ENCODE data around the gene BTG4.

BTG4 gene

DNA sequence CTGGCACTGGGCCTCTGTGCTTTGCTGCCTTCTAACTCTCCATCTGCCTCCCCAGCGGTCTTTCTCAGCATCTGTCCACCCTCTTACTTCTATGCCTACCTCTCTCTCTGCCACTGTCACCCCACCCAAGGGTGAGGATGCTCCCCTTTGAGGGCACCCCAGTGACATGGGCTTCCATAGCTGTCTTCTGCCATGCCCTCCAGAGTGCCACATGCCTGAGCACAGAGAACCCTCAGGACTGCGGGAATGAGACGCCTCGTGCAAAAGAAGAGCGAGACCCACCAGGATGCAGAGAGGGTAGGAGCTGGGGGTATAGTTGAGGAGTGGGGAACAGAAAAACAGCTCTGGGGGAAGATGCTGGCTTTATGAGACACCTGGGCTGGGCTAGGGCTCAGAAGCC lies 64.3 kb downstream of the BTG4 start:
- Histone ChIP-seq H3K36me3 (ENCODE audit: insufficient read depth, low read length) (no peaks in the 10 kb centered on the region), H2AFZ (ENCODE audit: low read length, unreplicated experiment) (no peak overlapping the region), H3K79me2 (ENCODE audit: control insufficient read depth, insufficient read depth, low read length, unreplicated experiment) (no peaks in the 10 kb centered on the region), H3K27ac (ENCODE audit: low read depth, low read length) (no peak overlapping the region), H3K4me1 (ENCODE audit: control insufficient read depth, insufficient read depth, low read length, unreplicated experiment) (no peaks in the 10 kb centered on the region), H3K4me3 (ENCODE audit: low read depth, low read length) (no peak overlapping the region), H3K27me3 (ENCODE audit: insufficient read depth, low read length) (no peaks in the 10 kb centered on the region)

- H3K4me1 ChIP-seq (ENCODE audit: control insufficient read depth, insufficient read depth, low read length, unreplicated experiment) = no peaks in the 10 kb centered on the region
- H3K36me3 ChIP-seq (ENCODE audit: insufficient read depth, low read length) = no peaks in the 10 kb centered on the region
- no peak overlapping the region for H3K4me3 ChIP-seq (ENCODE audit: low read depth, low read length)
These were observed 65.1 kb downstream of the BTG4 start for GRCh38 chr11:111447112-111447471.

DNA sequence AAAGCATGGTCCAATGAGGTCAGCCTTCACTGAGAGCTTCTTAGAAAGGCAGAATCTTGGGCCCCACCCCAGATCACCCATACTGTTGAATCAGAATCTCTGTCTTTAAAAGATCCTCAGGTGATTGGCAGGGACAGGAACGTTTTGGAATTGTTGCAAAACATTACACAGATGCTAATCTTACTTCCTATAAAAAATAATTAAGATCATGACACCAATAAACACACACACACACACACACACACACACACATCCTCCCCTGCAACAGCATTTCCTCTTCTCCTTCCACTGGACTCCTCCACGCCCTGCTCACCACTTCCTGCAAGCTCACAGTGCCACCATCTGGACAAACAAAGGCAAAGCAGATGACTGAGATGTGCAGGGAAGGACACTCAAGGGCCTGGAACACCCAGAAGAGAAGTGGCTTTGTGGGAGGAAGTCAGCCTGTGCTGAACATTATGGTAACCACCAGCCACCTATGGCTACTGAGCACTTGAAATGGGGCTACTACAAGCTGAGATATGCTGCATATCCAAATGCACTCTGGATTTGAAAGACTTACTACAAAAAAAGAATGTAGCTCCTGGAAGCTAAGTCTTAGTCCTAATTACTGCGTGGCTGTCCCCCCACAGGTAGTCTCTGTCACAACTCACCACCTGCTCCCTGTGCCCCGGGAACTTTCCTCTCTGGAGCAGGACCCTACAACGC lies 65.6 kb downstream of the BTG4 start:
- Histone ChIP-seq H3K4me3 (ENCODE audit: low read depth, low read length) (no peak overlapping the region), H2AFZ (ENCODE audit: low read length, unreplicated experiment) (peak overlapping the region; percentile 8), H3K4me1 (ENCODE audit: control insufficient read depth, insufficient read depth, low read length, unreplicated experiment) (no peaks in the 10 kb centered on the region), H3K79me2 (ENCODE audit: control insufficient read depth, insufficient read depth, low read length, unreplicated experiment) (no peaks in the 10 kb centered on the region), H3K27ac (ENCODE audit: low read depth, low read length) (no peak overlapping the region), H3K36me3 (ENCODE audit: insufficient read depth, low read length) (no peaks in the 10 kb centered on the region), H3K27me3 (ENCODE audit: insufficient read depth, low read length) (no peaks in the 10 kb centered on the region)

More at GRCh38 chr11:111447112-111447471, 65.1 kb downstream of the BTG4 start:
- H3K79me2 ChIP-seq (ENCODE audit: control insufficient read depth, insufficient read depth, low read length, unreplicated experiment) = no peaks in the 10 kb centered on the region
- no peak overlapping the region for H2AFZ ChIP-seq (ENCODE audit: low read length, unreplicated experiment)
- no peak overlapping the region for H3K27ac ChIP-seq (ENCODE audit: low read depth, low read length)
- H3K27me3 ChIP-seq (ENCODE audit: insufficient read depth, low read length) = no peaks in the 10 kb centered on the region

GRCh38 chr11:111445586-111445985 lies 66.6 kb downstream of the BTG4 start:
- Histone ChIP-seq H3K4me1 (ENCODE audit: control insufficient read depth, insufficient read depth, low read length, unreplicated experiment) (no peaks in the 10 kb centered on the region), H3K27ac (ENCODE audit: low read depth, low read length) (no peak overlapping the region), H3K27me3 (ENCODE audit: insufficient read depth, low read length) (no peaks in the 10 kb centered on the region), H3K79me2 (ENCODE audit: control insufficient read depth, insufficient read depth, low read length, unreplicated experiment) (no peaks in the 10 kb centered on the region), H3K4me3 (ENCODE audit: low read depth, low read length) (no peak overlapping the region), H3K36me3 (ENCODE audit: insufficient read depth, low read length) (no peaks in the 10 kb centered on the region), H2AFZ (ENCODE audit: low read length, unreplicated experiment) (no peak overlapping the region)
